ENCODE measurements around the gene FOXP1. TPM values are rescaled to one million over a fixed set of nuclear protein-coding genes. Genes with fewer than 3 reads are reported as not detected.

The FOXP1 gene
- total RNA-seq, 2 experiments from 2014 or later, result 66.3 to 68.8 TPM

DNA sequence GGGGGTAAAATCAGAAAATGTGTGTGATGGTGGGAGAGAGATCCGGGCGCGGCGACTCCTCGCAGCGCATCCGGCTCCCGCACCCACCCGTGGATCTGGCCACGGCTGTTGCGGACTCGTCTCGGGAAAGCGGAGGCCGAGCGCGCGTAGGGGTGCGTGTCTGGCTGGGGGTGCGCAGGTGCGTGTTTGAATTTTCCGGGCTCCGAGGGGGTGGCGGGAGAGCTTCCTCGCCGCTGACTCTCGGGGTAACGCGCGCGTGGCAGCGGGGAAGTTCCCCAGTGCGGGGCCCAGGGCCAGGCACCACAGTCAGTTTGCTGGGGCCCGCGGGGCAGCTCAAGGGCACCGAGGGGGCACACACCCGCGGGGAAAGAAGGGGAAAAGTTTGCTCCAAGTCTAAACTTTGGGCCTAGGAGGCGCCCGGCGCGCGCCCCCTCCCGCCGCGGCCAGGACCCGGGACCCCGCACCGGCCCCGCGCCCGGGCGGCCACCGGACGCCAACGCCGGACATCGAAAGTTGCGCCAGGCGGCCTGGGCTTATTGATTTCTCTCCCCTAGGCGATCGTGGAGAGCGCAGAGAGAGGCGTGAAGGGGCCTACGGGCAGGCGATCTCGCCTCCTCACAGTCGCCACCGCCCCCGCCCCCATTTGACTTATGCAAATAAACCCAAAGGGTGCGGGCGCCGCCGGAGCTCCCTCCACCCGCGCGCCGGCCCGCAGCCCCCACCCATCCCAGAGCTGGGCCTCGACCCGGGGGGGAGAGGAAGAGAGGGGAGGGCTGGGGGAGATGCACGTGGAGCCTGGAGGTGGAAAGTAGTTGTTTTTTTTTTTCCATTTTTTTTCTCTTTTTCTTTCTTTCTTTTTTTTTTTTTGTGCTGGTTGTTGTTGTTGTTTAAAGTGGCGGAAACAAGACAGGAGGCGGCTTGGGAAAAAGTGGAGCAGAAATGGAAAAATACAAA is 639 bp downstream of the FOXP1 start:
- Mint-ChIP-seq H3K4me1 (peaks cover 25% of the 10 kb centered on the region), H3K36me3 (no peaks in the 10 kb centered on the region), H3K27ac (peak overlapping the region; percentile 77), H3K27me3 (peaks cover 23% of the 10 kb centered on the region), H3K4me3 (peak overlapping the region; percentile 84), H3K9me3 (ENCODE audit: low read depth) (no peaks in the 10 kb centered on the region)
- ATAC-seq, result peak; percentile 35
- peak; percentile 63 for DNase-seq
- CTCF ChIA-PET, result interaction anchor here (0.8 to 2.5 kb wide), 7 partner anchors 17 to 1032 kb away, joined by 3 to 6 read pairs (median 4); no protein-coding TSS in a partner anchor

GRCh38 chr3:71582036-71582611 is 1.4 kb downstream of the FOXP1 start:
- H3K27ac Mint-ChIP-seq, result peak overlapping the region; percentile 69
- H3K4me1 Mint-ChIP-seq, result peaks cover 25% of the 10 kb centered on the region
- H3K27me3 Mint-ChIP-seq, result peaks cover 23% of the 10 kb centered on the region
- no peaks in the 10 kb centered on the region for H3K9me3 Mint-ChIP-seq (ENCODE audit: low read depth)
- CTCF ChIA-PET, result interaction anchor here (0.8 to 2.5 kb wide), 5 partner anchors 99 to 1031 kb away, joined by 3 to 6 read pairs (median 3); no protein-coding TSS in a partner anchor
- peak; percentile 48 for DNase-seq
- peak overlapping the region; percentile 84 for H3K4me3 Mint-ChIP-seq
- ATAC-seq, result peak; percentile 25
- H3K36me3 Mint-ChIP-seq, result no peaks in the 10 kb centered on the region

DNA sequence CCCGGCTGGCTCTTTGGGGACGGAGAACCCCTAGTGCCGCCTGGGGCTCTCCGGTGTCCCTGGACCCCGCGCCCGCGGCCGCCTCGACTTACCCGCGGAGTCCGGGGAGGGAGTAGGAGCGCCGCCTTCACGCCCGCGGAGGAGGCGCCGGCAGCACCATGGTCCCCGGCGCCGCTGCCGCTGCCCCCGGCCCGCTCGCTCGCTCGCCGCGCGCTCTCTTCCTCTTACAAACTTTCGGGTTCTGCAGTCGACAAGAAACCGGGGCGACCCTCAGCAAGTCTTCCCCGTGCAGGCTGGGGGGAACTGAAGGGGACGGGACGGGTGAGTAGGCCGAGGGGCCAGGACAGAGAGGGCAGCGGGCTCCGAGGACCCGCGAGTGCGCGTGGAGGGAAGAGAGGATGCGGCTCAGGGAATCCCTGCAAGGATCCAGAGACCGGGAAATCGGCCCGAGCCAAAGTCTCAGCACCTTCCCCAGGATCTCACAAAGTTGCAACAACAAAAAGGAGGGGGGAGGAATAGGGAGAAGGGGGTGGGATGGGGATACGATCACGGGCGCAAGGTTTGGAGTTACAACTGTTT is 2.0 kb downstream of the FOXP1 start:
- H3K27me3 Mint-ChIP-seq, result peaks cover 23% of the 10 kb centered on the region
- H3K27ac Mint-ChIP-seq, result peak overlapping the region; percentile 69
- CTCF ChIA-PET, result interaction anchor here (0.9 to 2.5 kb wide), 3 partner anchors 164 to 1031 kb away, joined by 3 to 6 read pairs (median 3); no protein-coding TSS in a partner anchor
- no peaks in the 10 kb centered on the region for H3K9me3 Mint-ChIP-seq (ENCODE audit: low read depth)
- ATAC-seq (peak; percentile 48), DNase-seq (peak; percentile 44)
- H3K4me1 Mint-ChIP-seq, result peaks cover 25% of the 10 kb centered on the region
- H3K36me3 Mint-ChIP-seq, result no peaks in the 10 kb centered on the region
- peak overlapping the region; percentile 84 for H3K4me3 Mint-ChIP-seq

DNA sequence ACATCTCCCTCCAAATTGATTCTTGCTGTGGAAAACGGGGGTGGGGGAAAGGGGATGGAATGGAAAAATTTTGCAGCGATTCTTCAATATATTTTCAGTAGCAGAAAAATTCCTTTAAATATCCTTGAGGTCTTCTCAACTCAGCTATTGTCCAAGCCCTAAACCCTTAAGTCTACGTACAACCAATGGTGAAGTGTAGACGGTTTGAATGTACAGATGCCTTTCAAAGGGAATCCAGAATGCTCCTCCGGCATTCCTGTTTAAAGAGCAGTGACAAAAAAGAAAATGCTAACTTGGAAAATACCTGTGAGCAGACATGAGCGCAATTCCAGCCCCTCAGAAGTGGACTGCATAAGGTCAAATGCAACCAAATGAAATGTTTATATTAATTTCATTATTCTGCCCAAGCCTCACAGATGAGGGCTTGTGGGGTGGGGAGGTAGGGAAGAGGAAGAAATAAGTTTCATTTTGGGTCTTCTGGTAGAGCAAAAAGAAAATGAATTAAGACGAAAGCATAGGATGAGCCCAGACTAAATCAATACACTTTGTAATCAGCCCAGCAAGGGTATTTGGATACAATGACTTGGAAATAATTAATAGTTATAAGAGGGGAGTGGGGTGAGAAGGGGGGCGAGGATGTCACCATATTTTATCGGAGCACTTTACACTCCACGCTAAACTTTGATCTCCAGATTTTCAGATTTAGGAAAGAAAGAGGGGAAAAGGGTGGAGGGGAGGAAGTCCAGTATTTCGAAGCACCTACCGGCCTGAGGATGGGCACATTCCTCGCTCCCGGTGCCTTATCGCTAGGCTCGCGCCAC is 2.7 kb downstream of the FOXP1 start:
- Mint-ChIP-seq H3K4me3 (peak overlapping the region; percentile 84), H3K4me1 (peaks cover 23% of the 10 kb centered on the region), H3K27ac (peak overlapping the region; percentile 54), H3K27me3 (peaks cover 23% of the 10 kb centered on the region), H3K36me3 (no peaks in the 10 kb centered on the region), H3K9me3 (ENCODE audit: low read depth) (no peaks in the 10 kb centered on the region)
- DNase-seq (no peak), ATAC-seq (no peak)
- CTCF ChIA-PET, result interaction anchor here (0.7 kb wide), 1 partner anchor 279 kb away, joined by 3 read pairs; no protein-coding TSS in a partner anchor

DNA sequence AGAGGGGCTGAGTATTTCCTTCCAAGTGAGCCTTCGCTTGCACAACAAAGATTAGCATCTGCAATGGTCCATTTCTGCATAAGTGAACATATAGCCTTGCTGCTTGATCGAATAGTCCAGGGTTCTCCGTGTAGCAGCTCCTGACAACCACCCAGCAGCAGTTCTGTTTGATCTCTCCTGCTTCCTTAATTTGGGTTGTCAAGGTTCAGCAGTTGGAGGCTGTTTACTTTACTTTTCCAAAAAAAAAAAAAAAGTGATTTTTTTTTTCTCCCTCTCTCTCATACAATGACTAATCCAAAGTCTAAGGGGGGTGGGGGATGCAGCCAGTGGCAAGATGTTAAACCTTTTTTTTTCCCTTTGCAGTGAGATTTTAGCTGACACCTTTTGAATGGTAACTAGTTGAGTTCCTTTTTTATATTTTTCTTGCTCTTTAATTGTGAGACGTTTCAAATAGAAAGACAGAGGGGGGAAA is 3.6 kb downstream of the FOXP1 start:
- Mint-ChIP-seq H3K36me3 (no peaks in the 10 kb centered on the region), H3K27ac (no peak overlapping the region), H3K4me3 (no peak overlapping the region), H3K9me3 (ENCODE audit: low read depth) (no peaks in the 10 kb centered on the region), H3K4me1 (peaks cover 21% of the 10 kb centered on the region), H3K27me3 (peaks cover 23% of the 10 kb centered on the region)
- DNase-seq (no peak), ATAC-seq (no peak)
- CTCF ChIA-PET, result interaction anchor here (0.6 to 0.7 kb wide), 2 partner anchors 128 to 278 kb away, joined by 3 read pairs; no protein-coding TSS in a partner anchor

- Mint-ChIP-seq H3K36me3 (no peaks in the 10 kb centered on the region), H3K4me1 (peaks cover 16% of the 10 kb centered on the region), H3K9me3 (ENCODE audit: low read depth) (no peaks in the 10 kb centered on the region)
Observed at GRCh38 chr3:71579326-71579934, 4.1 kb downstream of the FOXP1 start.

GRCh38 chr3:71578054-71578751 is 5.3 kb downstream of the FOXP1 start:
- H3K27me3 Mint-ChIP-seq, result peaks cover 23% of the 10 kb centered on the region
- no peak overlapping the region for H3K27ac Mint-ChIP-seq
- no peaks in the 10 kb centered on the region for H3K9me3 Mint-ChIP-seq (ENCODE audit: low read depth)
- DNase-seq (no peak), ATAC-seq (no peak)
- H3K36me3 Mint-ChIP-seq, result no peaks in the 10 kb centered on the region
- CTCF ChIA-PET, result no interaction called here
- H3K4me3 Mint-ChIP-seq, result no peak overlapping the region
- H3K4me1 Mint-ChIP-seq, result peaks cover 12% of the 10 kb centered on the region

More at GRCh38 chr3:71579326-71579934, 4.1 kb downstream of the FOXP1 start:
- Mint-ChIP-seq H3K4me3 (no peak overlapping the region), H3K27me3 (peaks cover 23% of the 10 kb centered on the region), H3K27ac (no peak overlapping the region)
- ATAC-seq (no peak), DNase-seq (no peak)
- CTCF ChIA-PET, result interaction anchor here (0.6 kb wide), 1 partner anchor 128 kb away, joined by 3 read pairs; no protein-coding TSS in a partner anchor

GRCh38 chr3:71577011-71577410 is 6.5 kb downstream of the FOXP1 start:
- CTCF ChIA-PET, result interaction anchor here (0.8 kb wide), 1 partner anchor 9 kb away, joined by 3 read pairs; no protein-coding TSS in a partner anchor
- Mint-ChIP-seq H3K36me3 (no peaks in the 10 kb centered on the region), H3K27ac (no peak overlapping the region), H3K4me3 (no peak overlapping the region), H3K9me3 (ENCODE audit: low read depth) (no peaks in the 10 kb centered on the region), H3K27me3 (peaks cover 22% of the 10 kb centered on the region), H3K4me1 (peaks cover 8% of the 10 kb centered on the region)
- ATAC-seq (no peak), DNase-seq (no peak)

- no peak for ATAC-seq
- Mint-ChIP-seq H3K27me3 (peaks cover 11% of the 10 kb centered on the region), H3K27ac (no peak overlapping the region), H3K4me1 (no peaks in the 10 kb centered on the region), H3K9me3 (ENCODE audit: low read depth) (no peaks in the 10 kb centered on the region), H3K4me3 (no peak overlapping the region), H3K36me3 (no peaks in the 10 kb centered on the region)
- no peak for DNase-seq
- CTCF ChIA-PET, result interaction anchor here (0.8 kb wide), 1 partner anchor 25 kb away, joined by 3 read pairs; no protein-coding TSS in a partner anchor
Observed at GRCh38 chr3:71575433-71575832, 8.1 kb downstream of the FOXP1 start.

- Mint-ChIP-seq H3K9me3 (ENCODE audit: low read depth) (no peaks in the 10 kb centered on the region), H3K4me1 (peaks cover under 1% of the 10 kb centered on the region), H3K36me3 (no peaks in the 10 kb centered on the region), H3K27me3 (no peaks in the 10 kb centered on the region), H3K4me3 (no peak overlapping the region), H3K27ac (no peak overlapping the region)
- DNase-seq (no peak), ATAC-seq (no peak)
- CTCF ChIA-PET, result no interaction called here
Observed at GRCh38 chr3:71573181-71573580, 10.3 kb downstream of the FOXP1 start.

GRCh38 chr3:71570546-71570945 is 13.0 kb downstream of the FOXP1 start:
- peaks cover 1% of the 10 kb centered on the region for H3K36me3 Mint-ChIP-seq
- ATAC-seq (no peak), DNase-seq (no peak)
- no peak overlapping the region for H3K27ac Mint-ChIP-seq
- no peaks in the 10 kb centered on the region for H3K9me3 Mint-ChIP-seq (ENCODE audit: low read depth)
- no peaks in the 10 kb centered on the region for H3K27me3 Mint-ChIP-seq
- H3K4me3 Mint-ChIP-seq, result no peak overlapping the region
- CTCF ChIA-PET, result no interaction called here
- peaks cover 2% of the 10 kb centered on the region for H3K4me1 Mint-ChIP-seq

DNA sequence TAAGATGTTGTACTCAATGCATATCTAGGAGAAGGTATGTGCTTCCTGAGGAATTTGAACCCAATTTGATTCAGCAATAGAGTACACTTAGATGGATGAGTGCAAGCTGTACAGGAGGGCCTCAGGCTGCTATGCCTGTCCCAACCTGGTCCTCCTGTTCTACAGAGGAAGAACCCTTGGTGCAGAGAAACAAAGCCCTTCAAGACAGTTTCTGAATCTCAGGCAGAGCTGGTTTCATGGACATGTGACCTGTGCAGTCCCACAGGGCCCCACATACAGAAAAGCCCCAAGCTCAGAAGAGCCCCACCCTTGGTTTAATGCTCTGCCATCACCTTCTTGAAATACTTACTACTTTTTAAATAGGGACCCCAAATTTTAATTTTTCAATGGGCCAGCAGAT is 15.3 kb downstream of the FOXP1 start:
- Mint-ChIP-seq H3K4me3 (no peak overlapping the region), H3K36me3 (peaks cover 1% of the 10 kb centered on the region), H3K27me3 (no peaks in the 10 kb centered on the region), H3K9me3 (ENCODE audit: low read depth) (no peaks in the 10 kb centered on the region), H3K4me1 (peaks cover 6% of the 10 kb centered on the region), H3K27ac (no peak overlapping the region)
- CTCF ChIA-PET, result no interaction called here
- no peak for DNase-seq
- no peak for ATAC-seq
